ENCODE data around the gene DMRTA1.
A peak's percentile ranks its signal among the peaks of the same experiment; 100 is the strongest.
"Not testable (repeated sequence)": the region's sequence is repeated elsewhere in the genome, so short reads cannot be mapped to it uniquely, and the experiment has no call there.

Gene DMRTA1

GRCh38 chr9:22433691-22434090 lies 12.9 kb upstream of the DMRTA1 start:
- Histone ChIP-seq H3K27me3 (ENCODE audit: control insufficient read depth in 5 of 5, insufficient read depth in 4 of 5, low read length in 5 of 5) (no peaks in the 10 kb centered on the region), H3K4me3 (ENCODE audit: low read depth in 1 of 5, low read length in 5 of 5) (no peak overlapping the region)

GRCh38 chr9:22435252-22435651 lies 11.4 kb upstream of the DMRTA1 start:
- not testable (repeated sequence) for H3K27me3 ChIP-seq (ENCODE audit: control insufficient read depth in 5 of 5, insufficient read depth in 4 of 5, low read length in 5 of 5); H3K4me3 ChIP-seq (ENCODE audit: low read depth in 1 of 5, low read length in 5 of 5); H3K9ac ChIP-seq (ENCODE audit: low read length in 5 of 5); H3K4me1 ChIP-seq (ENCODE audit: control insufficient read depth in 5 of 5, insufficient read depth in 5 of 5, low read length in 5 of 5); H3K27ac ChIP-seq (ENCODE audit: low read depth, low read length); H3K9me3 ChIP-seq (ENCODE audit: control insufficient read depth in 5 of 5, low read length in 5 of 5); H3K36me3 ChIP-seq (ENCODE audit: control insufficient read depth in 5 of 5, insufficient read depth in 5 of 5, low read length in 5 of 5)

More at GRCh38 chr9:22433691-22434090, 12.9 kb upstream of the DMRTA1 start:
- Histone ChIP-seq H3K4me1 (ENCODE audit: control insufficient read depth in 5 of 5, insufficient read depth in 5 of 5, low read length in 5 of 5) (no peaks in the 10 kb centered on the region), H3K27ac (ENCODE audit: low read depth, low read length) (no peak overlapping the region), H3K36me3 (ENCODE audit: control insufficient read depth in 5 of 5, insufficient read depth in 5 of 5, low read length in 5 of 5) (no peaks in the 10 kb centered on the region), H3K9ac (ENCODE audit: low read length in 5 of 5) (no peak overlapping the region), H3K9me3 (ENCODE audit: control insufficient read depth in 5 of 5, low read length in 5 of 5) (no peaks in the 10 kb centered on the region)

- not testable (repeated sequence) for H3K36me3 ChIP-seq (ENCODE audit: control insufficient read depth in 5 of 5, insufficient read depth in 5 of 5, low read length in 5 of 5); H3K9ac ChIP-seq (ENCODE audit: low read length in 5 of 5)
Observed at GRCh38 chr9:22437461-22438067, 9.1 kb upstream of the DMRTA1 start.

GRCh38 chr9:22440841-22441240 lies 5.8 kb upstream of the DMRTA1 start:
- H3K4me3 ChIP-seq (ENCODE audit: low read depth in 1 of 5, low read length in 5 of 5) = no peak overlapping the region
- H3K9ac ChIP-seq (ENCODE audit: low read length in 5 of 5) = no peak overlapping the region
- no peaks in the 10 kb centered on the region for H3K36me3 ChIP-seq (ENCODE audit: control insufficient read depth in 5 of 5, insufficient read depth in 5 of 5, low read length in 5 of 5)
- no peaks in the 10 kb centered on the region for H3K9me3 ChIP-seq (ENCODE audit: control insufficient read depth in 5 of 5, low read length in 5 of 5)
- no peak overlapping the region for H3K27ac ChIP-seq (ENCODE audit: low read depth, low read length)
- H3K4me1 ChIP-seq (ENCODE audit: control insufficient read depth in 5 of 5, insufficient read depth in 5 of 5, low read length in 5 of 5) = no peaks in the 10 kb centered on the region
- H3K27me3 ChIP-seq (ENCODE audit: control insufficient read depth in 5 of 5, insufficient read depth in 4 of 5, low read length in 5 of 5) = peaks cover 0 to 3% (median 0%) of the 10 kb centered on the region in 5 donors

More at GRCh38 chr9:22437461-22438067, 9.1 kb upstream of the DMRTA1 start:
- H3K4me3 ChIP-seq (ENCODE audit: low read depth in 1 of 5, low read length in 5 of 5); H3K9me3 ChIP-seq (ENCODE audit: control insufficient read depth in 5 of 5, low read length in 5 of 5); H3K27me3 ChIP-seq (ENCODE audit: control insufficient read depth in 5 of 5, insufficient read depth in 4 of 5, low read length in 5 of 5); H3K27ac ChIP-seq (ENCODE audit: low read depth, low read length); H3K4me1 ChIP-seq (ENCODE audit: control insufficient read depth in 5 of 5, insufficient read depth in 5 of 5, low read length in 5 of 5): not testable (repeated sequence)

GRCh38 chr9:22446950-22447617 lies 460 bp downstream of the DMRTA1 start:
- peaks cover 0 to 29% (median 20%) of the 10 kb centered on the region in 5 donors for H3K4me1 ChIP-seq (ENCODE audit: control insufficient read depth in 5 of 5, insufficient read depth in 5 of 5, low read length in 5 of 5)
- peaks cover 0 to 7% (median 0%) of the 10 kb centered on the region in 5 donors for H3K27me3 ChIP-seq (ENCODE audit: control insufficient read depth in 5 of 5, insufficient read depth in 4 of 5, low read length in 5 of 5)
- peak overlapping the region; percentile 40 to 97 (median 80) for H3K4me3 ChIP-seq (ENCODE audit: low read depth in 1 of 5, low read length in 5 of 5)
- peak overlapping the region in 4 of 5 donors; percentile 38 to 79 (median 66) for H3K9ac ChIP-seq (ENCODE audit: low read length in 5 of 5)
- H3K9me3 ChIP-seq (ENCODE audit: control insufficient read depth in 5 of 5, low read length in 5 of 5) = no peaks in the 10 kb centered on the region
- no peaks in the 10 kb centered on the region for H3K36me3 ChIP-seq (ENCODE audit: control insufficient read depth in 5 of 5, insufficient read depth in 5 of 5, low read length in 5 of 5)
- H3K27ac ChIP-seq (ENCODE audit: low read depth, low read length) = peak overlapping the region; percentile 93

- H3K9me3 ChIP-seq (ENCODE audit: control insufficient read depth in 5 of 5, low read length in 5 of 5) = no peaks in the 10 kb centered on the region
- H3K4me3 ChIP-seq (ENCODE audit: low read depth in 1 of 5, low read length in 5 of 5) = peak overlapping the region; percentile 65 to 97 (median 80)
- peak overlapping the region; percentile 93 for H3K27ac ChIP-seq (ENCODE audit: low read depth, low read length)
- peak overlapping the region; percentile 38 to 79 (median 55) for H3K9ac ChIP-seq (ENCODE audit: low read length in 5 of 5)
- H3K36me3 ChIP-seq (ENCODE audit: control insufficient read depth in 5 of 5, insufficient read depth in 5 of 5, low read length in 5 of 5) = no peaks in the 10 kb centered on the region
- peaks cover 0 to 29% (median 20%) of the 10 kb centered on the region in 5 donors for H3K4me1 ChIP-seq (ENCODE audit: control insufficient read depth in 5 of 5, insufficient read depth in 5 of 5, low read length in 5 of 5)
- H3K27me3 ChIP-seq (ENCODE audit: control insufficient read depth in 5 of 5, insufficient read depth in 4 of 5, low read length in 5 of 5) = peaks cover 0 to 7% (median 0%) of the 10 kb centered on the region in 5 donors
Observed at GRCh38 chr9:22447618-22448305, 1.1 kb downstream of the DMRTA1 start.

GRCh38 chr9:22449719-22450118 lies 3.1 kb downstream of the DMRTA1 start:
- Histone ChIP-seq H3K27me3 (ENCODE audit: control insufficient read depth in 5 of 5, insufficient read depth in 4 of 5, low read length in 5 of 5) (peaks cover 0 to 4% (median 0%) of the 10 kb centered on the region in 5 donors), H3K36me3 (ENCODE audit: control insufficient read depth in 5 of 5, insufficient read depth in 5 of 5, low read length in 5 of 5) (no peaks in the 10 kb centered on the region), H3K4me3 (ENCODE audit: low read depth in 1 of 5, low read length in 5 of 5) (no peak overlapping the region), H3K27ac (ENCODE audit: low read depth, low read length) (peak overlapping the region; percentile 93), H3K9ac (ENCODE audit: low read length in 5 of 5) (no peak overlapping the region), H3K9me3 (ENCODE audit: control insufficient read depth in 5 of 5, low read length in 5 of 5) (no peaks in the 10 kb centered on the region), H3K4me1 (ENCODE audit: control insufficient read depth in 5 of 5, insufficient read depth in 5 of 5, low read length in 5 of 5) (peaks cover 0 to 31% (median 20%) of the 10 kb centered on the region in 5 donors)

GRCh38 chr9:22452415-22453010 lies 5.9 kb downstream of the DMRTA1 start:
- peaks cover 0 to 24% (median 6%) of the 10 kb centered on the region in 5 donors for H3K4me1 ChIP-seq (ENCODE audit: control insufficient read depth in 5 of 5, insufficient read depth in 5 of 5, low read length in 5 of 5)
- H3K4me3 ChIP-seq (ENCODE audit: low read depth in 1 of 5, low read length in 5 of 5) = peak overlapping the region in 3 of 5 donors; percentile 20 to 37 (median 23)
- H3K36me3 ChIP-seq (ENCODE audit: control insufficient read depth in 5 of 5, insufficient read depth in 5 of 5, low read length in 5 of 5) = no peaks in the 10 kb centered on the region
- no peaks in the 10 kb centered on the region for H3K9me3 ChIP-seq (ENCODE audit: control insufficient read depth in 5 of 5, low read length in 5 of 5)
- H3K9ac ChIP-seq (ENCODE audit: low read length in 5 of 5) = peak overlapping the region in 1 of 5 donors; percentile 49
- H3K27ac ChIP-seq (ENCODE audit: low read depth, low read length) = peak overlapping the region; percentile 48
- peaks cover 0 to 4% (median 0%) of the 10 kb centered on the region in 5 donors for H3K27me3 ChIP-seq (ENCODE audit: control insufficient read depth in 5 of 5, insufficient read depth in 4 of 5, low read length in 5 of 5)

GRCh38 chr9:22454016-22454415 lies 7.4 kb downstream of the DMRTA1 start:
- Histone ChIP-seq H3K36me3 (ENCODE audit: control insufficient read depth in 5 of 5, insufficient read depth in 5 of 5, low read length in 5 of 5) (no peaks in the 10 kb centered on the region), H3K9me3 (ENCODE audit: control insufficient read depth in 5 of 5, low read length in 5 of 5) (no peaks in the 10 kb centered on the region), H3K9ac (ENCODE audit: low read length in 5 of 5) (no peak overlapping the region), H3K4me3 (ENCODE audit: low read depth in 1 of 5, low read length in 5 of 5) (no peak overlapping the region), H3K4me1 (ENCODE audit: control insufficient read depth in 5 of 5, insufficient read depth in 5 of 5, low read length in 5 of 5) (peaks cover 0 to 13% (median 0%) of the 10 kb centered on the region in 5 donors), H3K27ac (ENCODE audit: low read depth, low read length) (no peak overlapping the region), H3K27me3 (ENCODE audit: control insufficient read depth in 5 of 5, insufficient read depth in 4 of 5, low read length in 5 of 5) (peaks cover 0 to under 1% (median 0%) of the 10 kb centered on the region in 5 donors)
